GM12878 (cell line): ENCODE measurements around the gene NDOR1. TPM values are rescaled to one million over a fixed set of nuclear protein-coding genes. Genes with fewer than 3 reads are reported as not detected.

Source experiments
- ATAC-seq: fragments of 200-7000 bp; cut with Tn5 transposase; 3 replicates; pipeline ENCODE4 v1.9.1; 2020; ENCODE audit warnings: mild to moderate bottlenecking, moderate library complexity
- BruUV-seq: library from RNA; stranded (reverse); fragments of 400-500 nt; replicated peaks from 2 replicates; lab custom pipeline; 2021; lab: Mats Ljungman, UMichigan
- CTCF ChIA-PET: fragments of 300-600 bp; sonication (Branson Sonifier 250); formaldehyde crosslinking; extraction: SDS; loops from one replicate; lab custom pipeline; 2021; ENCODE audit warnings: inconsistent platforms; lab: Yijun Ruan, JAX
- POLR2A ChIA-PET: fragments of 350-600 bp; formaldehyde crosslinking; extraction: SDS; loops from one replicate; lab custom pipeline; 2021; ENCODE audit warnings: inconsistent platforms; lab: Charles Lee
- RAD21 ChIA-PET: fragments of 300-600 bp; sonication (Branson Sonifier 250); formaldehyde crosslinking; loops from one replicate; lab custom pipeline; 2023; ENCODE audit warnings: antibody characterized with exemption; ENCODE audit not compliant: unreplicated experiment; lab: Charles Lee
- SMC1A ChIA-PET: fragments of 300-600 bp; sonication (Branson Sonifier 250); formaldehyde crosslinking; loops from one replicate; lab custom pipeline; 2023; ENCODE audit not compliant: unreplicated experiment, uncharacterized antibody; lab: Charles Lee
- DNase-seq: peaks from one replicate; pipeline ENCODE4 v3.0.0-alpha.2; 2011; ENCODE audit warnings: low read depth, low spot score
- FAIRE-seq: peaks from 3 replicates; lab custom pipeline; 2011; peaks lifted over from hg19 to GRCh38; lab: Jason Lieb, UNC
- H2AFZ ChIP-seq: 2 replicates; pipeline ENCODE4 v1.6.0; 2011; ENCODE audit warnings: low read depth, low read length, control low read depth; ENCODE audit not compliant: control insufficient read depth
- H3K27ac ChIP-seq: 2 replicates; pipeline ENCODE4 v1.5.1; 2011; ENCODE audit warnings: control low read depth; ENCODE audit not compliant: control insufficient read depth, insufficient read depth
- H3K27me3 ChIP-seq, 2 experiments: replicated peaks in 1 of 2; 2 replicates each; pipeline versions ENCODE4 v1.6.0 to v1.6.1; 2011; ENCODE audit warnings: low read length in 1 of 2; ENCODE audit not compliant: control insufficient read depth in 2 of 2, insufficient read depth in 2 of 2
- H3K36me3 ChIP-seq, 2 experiments: 2 replicates each; pipeline ENCODE4 v1.5.1; 2011; ENCODE audit warnings: low read length in 1 of 2; ENCODE audit not compliant: control insufficient read depth in 2 of 2, insufficient read depth in 2 of 2
- H3K4me1 ChIP-seq: 2 replicates; pipeline ENCODE4 v1.6.1; 2011; ENCODE audit warnings: mild to moderate bottlenecking, low read length, moderate library complexity, mixed read lengths; ENCODE audit not compliant: control insufficient read depth, insufficient read depth
- H3K4me2 ChIP-seq: 2 replicates; pipeline ENCODE4 v1.6.0; 2011; ENCODE audit warnings: control low read depth; ENCODE audit not compliant: control insufficient read depth, insufficient read depth
- H3K4me3 ChIP-seq: fragments of 200-600 bp; sonication (generic); 2 replicates; pipeline ENCODE4 v1.5.1; 2016
- H3K79me2 ChIP-seq: 2 replicates; pipeline ENCODE4 v1.6.0; 2011; ENCODE audit warnings: low read length; ENCODE audit not compliant: control insufficient read depth, insufficient read depth
- H3K9ac ChIP-seq: 2 replicates; pipeline ENCODE4 v1.8.0; 2011; ENCODE audit warnings: low read length, control low read depth, mixed read lengths; ENCODE audit not compliant: control insufficient read depth, insufficient read depth
- H3K9me3 ChIP-seq: replicated peaks from 3 replicates; pipeline ENCODE4 v1.5.1; 2011; ENCODE audit warnings: mild to moderate bottlenecking, low read length; ENCODE audit not compliant: control insufficient read depth, insufficient read depth
- H4K20me1 ChIP-seq: 2 replicates; pipeline ENCODE4 v1.6.0; 2011; ENCODE audit not compliant: control insufficient read depth, insufficient read depth
- GABPA ChIP-seq: IDR thresholded peaks from 2 replicates; pipeline ENCODE4 v1.6.1; 2014; ENCODE audit warnings: antibody characterized with exemption, low read depth, mild to moderate bottlenecking, inconsistent platforms
- SPI1 ChIP-seq: IDR thresholded peaks from 2 replicates; pipeline ENCODE4 v1.6.1; 2011; ENCODE audit warnings: low read depth, mild to moderate bottlenecking, low read length, moderate library complexity, borderline replicate concordance; ENCODE audit not compliant: insufficient read depth
- ZBED1 ChIP-seq: IDR thresholded peaks from 2 replicates; pipeline ENCODE4 v1.6.1; 2016; ENCODE audit warnings: borderline replicate concordance
- WGBS: methylation state at CpG from one replicate; pipeline ENCODE4 v1.1.6; 2016; ENCODE audit warnings: low lambda C conversion rate; ENCODE audit not compliant: insufficient replicate concordance, insufficient coverage; ENCODE audit errors: missing lambda C conversion rate; 5-methylcytosine and 5-hydroxymethylcytosine counted together
- in situ Hi-C: fragments of 300-500 bp; cut with MboI; formaldehyde crosslinking; loops from 9 replicates; pipeline ENCODE4 v1.14.3; 2018; ENCODE audit warnings: mixed read lengths
- intact Hi-C: fragments of 100-400 bp; cut with micrococcal nuclease; formaldehyde crosslinking; loops from one replicate; pipeline ENCODE4 v1.14.2; 2022; ENCODE audit not compliant: unreplicated experiment
- polyA plus RNA-seq, 11 experiments: library from polyadenylated mRNA; depleted of rRNA in 4 of 11; unstranded in 6 of 11; stranded (reverse) in 5 of 11; fragments of >200 nt; fragmentation: Nextera tagmentation in 4 of 11; fragmentation: Illumina TruSeq in 1 of 11; extraction: Ambion mirVana in 4 of 11; extraction: Trizol in 1 of 11; gene quantifications; 1 replicate in 1 of 11; 2 replicates in 10 of 11; pipeline versions ENCODE4 v1.2.1 to v1.2.3, GENCODE V29; 2011 to 2016; ENCODE audit warnings: inconsistent platforms in 2 of 11, missing spikeins in 2 of 11, low read depth in 1 of 11
- total RNA-seq, 4 experiments: library from RNA; depleted of rRNA in 3 of 4; stranded (reverse); fragments of >200 nt in 3 of 4; fragmentation: Illumina TruSeq in 1 of 4; extraction: Trizol in 1 of 4; gene quantifications; 2 replicates each; pipeline versions ENCODE4 v1.2.1 to v1.2.3, GENCODE V29; 2013 to 2021
- TF ChIP-seq, protein P1 (sequence below): fragments of 450-650 bp; IDR thresholded peaks from 2 replicates; pipeline ENCODE4 v1.6.1; 2017; ENCODE audit warnings: mild to moderate bottlenecking, moderate library complexity

The NDOR1 gene
- total and polyA plus RNA-seq, 10 of the 15 experiments (the other 5 are each of a cell fraction or from before 2014, with no cell fraction given) = 0.04 to 32.9 (median 11.1) TPM

DNA sequence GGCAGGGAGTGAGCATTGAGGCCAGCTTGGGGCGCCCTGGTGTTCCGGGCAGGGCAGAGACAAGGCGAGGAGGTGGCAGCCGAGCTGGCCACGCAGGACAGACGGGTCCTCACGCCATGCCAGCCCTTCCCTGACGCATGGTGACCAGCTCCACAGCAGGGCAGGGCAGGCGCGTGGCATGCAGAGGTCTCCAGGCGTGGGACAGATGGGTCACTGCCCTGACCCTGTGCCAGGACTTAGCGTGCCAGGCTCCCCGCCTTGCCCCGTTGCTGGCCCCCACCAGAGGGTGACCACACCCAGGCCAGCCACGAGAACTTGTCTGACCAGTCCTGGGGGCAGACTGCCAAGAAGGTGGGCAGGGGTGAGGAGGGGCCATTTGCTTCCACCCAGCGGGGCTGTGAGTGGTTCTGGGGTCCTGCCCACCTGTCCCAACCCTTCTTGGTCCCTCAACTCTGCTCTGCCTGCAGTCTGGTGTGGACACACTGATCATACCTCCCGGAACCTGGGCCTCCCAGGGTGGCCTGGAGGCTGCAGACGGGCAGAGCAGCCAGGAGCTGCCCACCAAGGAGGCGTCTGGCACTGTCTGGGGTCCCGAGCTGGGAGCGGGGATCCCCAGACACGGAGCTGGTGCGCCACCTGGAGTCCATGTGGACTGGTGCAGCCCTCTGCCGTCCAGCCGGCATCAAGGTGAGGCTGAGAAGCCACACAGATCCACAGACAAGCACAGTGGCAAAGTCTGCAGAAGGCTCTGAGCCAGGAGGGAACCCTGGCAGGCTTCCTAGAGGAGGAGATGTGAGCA lies 21.8 kb downstream of the NDOR1 start, which contains the start of gene RNF224 (continued):
- TF ChIP-seq, protein P1, sequence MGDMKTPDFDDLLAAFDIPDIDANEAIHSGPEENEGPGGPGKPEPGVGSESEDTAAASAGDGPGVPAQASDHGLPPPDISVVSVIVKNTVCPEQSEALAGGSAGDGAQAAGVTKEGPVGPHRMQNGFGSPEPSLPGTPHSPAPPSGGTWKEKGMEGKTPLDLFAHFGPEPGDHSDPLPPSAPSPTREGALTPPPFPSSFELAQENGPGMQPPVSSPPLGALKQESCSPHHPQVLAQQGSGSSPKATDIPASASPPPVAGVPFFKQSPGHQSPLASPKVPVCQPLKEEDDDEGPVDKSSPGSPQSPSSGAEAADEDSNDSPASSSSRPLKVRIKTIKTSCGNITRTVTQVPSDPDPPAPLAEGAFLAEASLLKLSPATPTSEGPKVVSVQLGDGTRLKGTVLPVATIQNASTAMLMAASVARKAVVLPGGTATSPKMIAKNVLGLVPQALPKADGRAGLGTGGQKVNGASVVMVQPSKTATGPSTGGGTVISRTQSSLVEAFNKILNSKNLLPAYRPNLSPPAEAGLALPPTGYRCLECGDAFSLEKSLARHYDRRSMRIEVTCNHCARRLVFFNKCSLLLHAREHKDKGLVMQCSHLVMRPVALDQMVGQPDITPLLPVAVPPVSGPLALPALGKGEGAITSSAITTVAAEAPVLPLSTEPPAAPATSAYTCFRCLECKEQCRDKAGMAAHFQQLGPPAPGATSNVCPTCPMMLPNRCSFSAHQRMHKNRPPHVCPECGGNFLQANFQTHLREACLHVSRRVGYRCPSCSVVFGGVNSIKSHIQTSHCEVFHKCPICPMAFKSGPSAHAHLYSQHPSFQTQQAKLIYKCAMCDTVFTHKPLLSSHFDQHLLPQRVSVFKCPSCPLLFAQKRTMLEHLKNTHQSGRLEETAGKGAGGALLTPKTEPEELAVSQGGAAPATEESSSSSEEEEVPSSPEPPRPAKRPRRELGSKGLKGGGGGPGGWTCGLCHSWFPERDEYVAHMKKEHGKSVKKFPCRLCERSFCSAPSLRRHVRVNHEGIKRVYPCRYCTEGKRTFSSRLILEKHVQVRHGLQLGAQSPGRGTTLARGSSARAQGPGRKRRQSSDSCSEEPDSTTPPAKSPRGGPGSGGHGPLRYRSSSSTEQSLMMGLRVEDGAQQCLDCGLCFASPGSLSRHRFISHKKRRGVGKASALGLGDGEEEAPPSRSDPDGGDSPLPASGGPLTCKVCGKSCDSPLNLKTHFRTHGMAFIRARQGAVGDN = no peak

DNA sequence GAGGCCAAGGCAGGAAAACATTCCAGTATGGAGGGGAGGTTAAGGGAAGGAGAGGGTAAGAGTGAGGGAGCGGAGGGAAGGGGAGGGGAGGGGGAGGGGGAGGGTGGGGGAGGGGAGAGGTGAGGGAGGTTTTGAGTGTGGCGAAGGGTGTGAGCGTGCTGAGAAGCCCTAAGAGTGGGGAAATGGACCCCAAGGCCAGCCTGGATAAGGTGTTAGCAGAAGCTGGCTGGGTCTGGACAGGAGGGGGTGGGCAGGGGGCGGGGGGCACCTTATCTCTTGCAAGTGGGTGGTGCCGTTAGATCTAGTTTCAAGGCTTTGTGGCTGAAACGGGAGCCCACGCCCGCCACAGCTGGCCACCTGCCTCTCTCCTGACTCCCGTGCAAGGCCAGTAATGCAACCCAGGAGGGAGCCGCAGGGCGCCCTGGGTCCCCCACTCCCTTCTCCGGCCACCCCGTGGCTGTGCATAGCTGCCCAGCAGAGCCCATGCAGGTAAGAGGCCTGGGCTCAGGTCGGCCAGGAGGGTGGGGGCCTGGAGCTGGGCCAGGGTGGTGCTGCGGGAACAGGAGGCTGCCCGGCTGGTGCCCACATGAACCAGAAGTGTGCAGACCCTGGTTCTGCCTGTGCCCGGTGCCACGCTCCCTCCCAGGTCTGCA lies 22.5 kb downstream of the NDOR1 start:
- ChIA-PET CTCF (interaction anchor here (0.6 to 6.4 kb wide), 20 partner anchors 11 to 277 kb away, joined by 3 to 52 read pairs (median 5); partner anchors contain the start of genes ANAPC2, LRRC26, SSNA1 and TUBB4B), RAD21 (interaction anchor here (0.6 to 1.9 kb wide), 9 partner anchors 30 to 181 kb away, joined by 3 to 10 read pairs (median 5); partner anchors contain the start of genes DPP7 and SSNA1), POLR2A (interaction anchor here (0.6 to 1.5 kb wide), 5 partner anchors 26 to 132 kb away, joined by 3 to 6 read pairs (median 4); no protein-coding TSS in a partner anchor), SMC1A (interaction anchor here (0.6 to 3.3 kb wide), 5 partner anchors 101 to 181 kb away, joined by 3 to 11 read pairs (median 3); partner anchors contain the start of gene DPP7)
- TF ChIP-seq ZBED1 (no peak), GABPA (no peak), SPI1 (no peak)
- Histone ChIP-seq H3K9me3 (no peaks in the 10 kb centered on the region), H4K20me1 (no peaks in the 10 kb centered on the region), H3K4me3 (no peak overlapping the region), H2AFZ (no peak overlapping the region), H3K27ac (no peak overlapping the region), H3K4me1 (peaks cover 12% of the 10 kb centered on the region), H3K27me3 (no peaks in the 10 kb centered on the region), H3K79me2 (no peaks in the 10 kb centered on the region), H3K4me2 (no peak overlapping the region), H3K9ac (no peak overlapping the region), H3K36me3 (no peaks in the 10 kb centered on the region)
- WGBS = 40% methylated on average over 14 of the region's 18 CpGs
- intact Hi-C loops (loop anchor here (1.0 to 10.0 kb wide), 2 partner anchors 110 to 183 kb away; partner anchors contain the start of gene NPDC1), in situ Hi-C loops (loop anchor here (5.0 kb wide), 1 partner anchor 106 kb away; no protein-coding TSS in a partner anchor)
- ATAC-seq = no peak
- no TSS peak for BruUV-seq
- FAIRE-seq = no peak
- no peak for DNase-seq
